Mesenchymal stem cell (in vitro differentiated cells and primary cell): ENCODE results near the gene TMEM231.
"Not testable (repeated sequence)": the region's sequence is repeated elsewhere in the genome, so short reads cannot be mapped to it uniquely, and the experiment has no call there.

Source experiments
- DNase-seq: peaks from one replicate; pipeline ENCODE4 v3.0.0-alpha.2; 2013
- H2AFZ ChIP-seq: one replicate; pipeline ENCODE4 v1.6.1; 2013; ENCODE audit warnings: low read depth, mild to moderate bottlenecking, control low read depth, inconsistent platforms, low read length, moderate library complexity
- H2AK5ac ChIP-seq: 2 replicates; pipeline ENCODE4 v1.6.1; 2013; ENCODE audit warnings: low read length, moderate library complexity, mild to moderate bottlenecking, inconsistent platforms; ENCODE audit not compliant: severe bottlenecking
- H2BK120ac ChIP-seq: one replicate; pipeline ENCODE4 v1.6.1; 2013; ENCODE audit warnings: low read depth, mild to moderate bottlenecking, inconsistent platforms, low read length, moderate library complexity
- H2BK12ac ChIP-seq, 2 experiments: one replicate each; pipeline ENCODE4 v1.6.1; 2013; ENCODE audit warnings: inconsistent platforms in 2 of 2, low read length in 2 of 2, mild to moderate bottlenecking in 2 of 2, moderate library complexity in 2 of 2, control low read depth in 1 of 2
- H2BK15ac ChIP-seq: one replicate; pipeline ENCODE4 v1.6.1; 2013; ENCODE audit warnings: mild to moderate bottlenecking, low read depth, inconsistent platforms; ENCODE audit not compliant: poor library complexity, severe bottlenecking
- H2BK5ac ChIP-seq: 2 replicates; pipeline ENCODE4 v1.6.1; 2013; ENCODE audit warnings: low read depth, mild to moderate bottlenecking, low read length, control low read depth, inconsistent platforms; ENCODE audit not compliant: poor library complexity, severe bottlenecking
- H3K14ac ChIP-seq, 2 experiments: one replicate each; pipeline ENCODE4 v1.6.1; 2013; ENCODE audit warnings: inconsistent platforms in 2 of 2, low read length in 2 of 2, control low read depth in 1 of 2, mild to moderate bottlenecking in 1 of 2, moderate library complexity in 1 of 2
- H3K18ac ChIP-seq, 2 experiments: one replicate each; pipeline ENCODE4 v1.6.1; 2013; ENCODE audit warnings: inconsistent platforms in 2 of 2, low read length in 2 of 2, control low read depth in 1 of 2, low read depth in 1 of 2, mild to moderate bottlenecking in 1 of 2
- H3K23ac ChIP-seq, 2 experiments: one replicate each; pipeline ENCODE4 v1.6.1; 2013; ENCODE audit warnings: inconsistent platforms in 2 of 2, low read length in 2 of 2, mild to moderate bottlenecking in 2 of 2, moderate library complexity in 2 of 2, control low read depth in 1 of 2
- H3K27ac ChIP-seq: 2 replicates; pipeline ENCODE4 v1.5.1; 2013; ENCODE audit warnings: mild to moderate bottlenecking, moderate library complexity, low read length, control low read depth, inconsistent platforms; ENCODE audit not compliant: poor library complexity, severe bottlenecking
- H3K27me3 ChIP-seq, 2 experiments: 2 replicates each; pipeline versions ENCODE4 v1.6.1 to v1.7.0; 2013; ENCODE audit warnings: low read length in 2 of 2, mild to moderate bottlenecking in 2 of 2, moderate library complexity in 2 of 2, control low read depth in 1 of 2, inconsistent platforms in 1 of 2; ENCODE audit not compliant: control insufficient read depth in 1 of 2, insufficient read depth in 1 of 2
- H3K36me3 ChIP-seq, 2 experiments: 2 replicates each; pipeline versions ENCODE4 v1.6.1 to v1.7.0; 2013; ENCODE audit warnings: low read length in 2 of 2, control low read depth in 1 of 2, inconsistent platforms in 1 of 2, low read depth in 1 of 2, mild to moderate bottlenecking in 1 of 2; ENCODE audit not compliant: insufficient read depth in 2 of 2, control insufficient read depth in 1 of 2
- H3K4ac ChIP-seq, 2 experiments: one replicate each; pipeline ENCODE4 v1.6.1; 2013; ENCODE audit warnings: inconsistent platforms in 2 of 2, low read length in 2 of 2, mild to moderate bottlenecking in 2 of 2, moderate library complexity in 2 of 2, control low read depth in 1 of 2, low read depth in 1 of 2
- H3K4me1 ChIP-seq: 2 replicates; pipeline ENCODE4 v1.6.1; 2013; ENCODE audit warnings: low read depth, low read length, control low read depth; ENCODE audit not compliant: control insufficient read depth, insufficient read depth
- H3K4me2 ChIP-seq: 2 replicates; pipeline ENCODE4 v1.6.1; 2013; ENCODE audit warnings: low read length, mild to moderate bottlenecking, inconsistent platforms; ENCODE audit not compliant: poor library complexity, severe bottlenecking
- H3K4me3 ChIP-seq, 2 experiments: 2 replicates each; pipeline versions ENCODE4 v1.5.1 to v1.7.0; 2013; ENCODE audit warnings: low read length in 2 of 2, mild to moderate bottlenecking in 2 of 2, control low read depth in 1 of 2, low read depth in 1 of 2; ENCODE audit not compliant: insufficient read depth in 1 of 2
- H3K79me1 ChIP-seq: replicated peaks from 2 replicates; pipeline ENCODE4 v1.6.1; 2013; ENCODE audit warnings: mild to moderate bottlenecking, control low read depth, low read length, inconsistent platforms; ENCODE audit not compliant: poor library complexity, severe bottlenecking
- H3K9ac ChIP-seq: 2 replicates; pipeline ENCODE4 v1.7.0; 2013; ENCODE audit warnings: mild to moderate bottlenecking, low read length, moderate library complexity
- H3K9me3 ChIP-seq: 2 replicates; pipeline ENCODE4 v1.7.0; 2013; ENCODE audit warnings: mild to moderate bottlenecking, low read length; ENCODE audit not compliant: control insufficient read depth
- H4K8ac ChIP-seq: one replicate; pipeline ENCODE4 v1.6.1; 2013; ENCODE audit warnings: inconsistent platforms, mild to moderate bottlenecking, low read length, moderate library complexity
- H4K91ac ChIP-seq: one replicate; pipeline ENCODE4 v1.6.1; 2013; ENCODE audit warnings: mild to moderate bottlenecking, low read length, inconsistent platforms
- WGBS: methylation state at CpG from one replicate; pipeline ENCODE4 v1.1.7; 2013; ENCODE audit warnings: mixed read lengths; 5-methylcytosine and 5-hydroxymethylcytosine counted together

TMEM231 gene

DNA sequence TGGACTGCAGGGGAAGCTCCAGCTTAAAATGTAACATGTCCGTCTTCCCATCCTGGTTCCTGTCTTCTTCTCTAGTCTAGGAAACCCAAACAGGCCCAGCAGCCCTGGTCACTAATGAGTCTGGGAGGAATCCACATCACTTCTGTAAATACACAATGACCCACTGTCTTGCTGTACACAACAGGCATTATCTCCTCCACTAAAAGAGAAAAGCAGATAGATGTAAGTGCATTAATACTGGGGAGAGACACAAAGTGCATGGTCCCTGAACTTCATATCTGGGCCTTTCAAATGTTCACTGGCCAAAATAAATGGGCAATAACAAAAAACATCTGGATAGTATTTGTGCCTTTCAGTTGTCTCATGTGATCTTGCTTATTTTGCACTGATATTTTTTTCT, 10.2 kb downstream of the TMEM231 start:
- not testable (repeated sequence) for H2BK15ac ChIP-seq, H3K14ac ChIP-seq, H3K4me2 ChIP-seq, H2BK120ac ChIP-seq, H2BK12ac ChIP-seq, H3K4ac ChIP-seq, H3K23ac ChIP-seq, H3K4me3 ChIP-seq, H4K91ac ChIP-seq, H3K4me1 ChIP-seq, H3K9ac ChIP-seq, H3K79me1 ChIP-seq, DNase-seq, H2BK5ac ChIP-seq, H2AFZ ChIP-seq, H3K18ac ChIP-seq, H3K27me3 ChIP-seq, H3K9me3 ChIP-seq, H4K8ac ChIP-seq, H2AK5ac ChIP-seq, H3K27ac ChIP-seq
- WGBS, result no CpG with 5 or more reads among the region's 1 CpG
- peaks cover 0 to 16% of the 10 kb centered on the region in 2 experiments for H3K36me3 ChIP-seq

- H3K4ac ChIP-seq, H3K4me3 ChIP-seq, H3K9ac ChIP-seq, DNase-seq, H2BK5ac ChIP-seq, H2BK12ac ChIP-seq, H4K91ac ChIP-seq, H3K27ac ChIP-seq, H4K8ac ChIP-seq, H3K14ac ChIP-seq, H3K23ac ChIP-seq, H3K79me1 ChIP-seq, H2AFZ ChIP-seq, H3K4me2 ChIP-seq, H3K4me1 ChIP-seq, H2BK15ac ChIP-seq, H3K18ac ChIP-seq, H2AK5ac ChIP-seq, H2BK120ac ChIP-seq, H3K9me3 ChIP-seq, H3K27me3 ChIP-seq: not testable (repeated sequence)
- WGBS, result 90% methylated on average over 8 of the region's 8 CpGs
- peaks cover 0 to 19% of the 10 kb centered on the region in 2 experiments for H3K36me3 ChIP-seq
These were observed 13.6 kb downstream of the TMEM231 start for GRCh38 chr16:75542462-75542861.

DNA sequence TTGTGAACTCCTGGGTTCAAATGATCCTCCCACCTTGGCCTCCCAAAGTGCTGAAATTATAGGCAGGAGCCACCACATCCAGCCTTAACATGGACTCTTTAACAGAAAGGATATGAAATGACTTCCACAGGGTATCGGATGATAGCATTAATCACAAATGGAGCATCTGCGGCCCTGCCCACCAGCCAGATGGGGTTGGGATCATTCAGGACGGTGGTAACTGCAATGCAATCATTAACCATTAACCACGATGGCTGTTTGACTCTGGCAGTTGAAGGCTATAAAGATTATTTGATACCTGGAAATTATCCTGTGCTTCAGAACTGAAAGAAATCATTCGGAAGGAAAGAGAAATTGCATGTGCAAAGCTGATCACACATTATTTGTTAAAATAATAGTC, 14.8 kb downstream of the TMEM231 start:
- Histone ChIP-seq H3K36me3 (peaks cover 0 to 19% of the 10 kb centered on the region in 2 experiments), H3K9me3 (no peaks in the 10 kb centered on the region), H3K14ac (no peak overlapping the region), H3K4me1 (no peaks in the 10 kb centered on the region), H3K9ac (no peak overlapping the region), H3K79me1 (no peaks in the 10 kb centered on the region), H3K4ac (no peak overlapping the region), H3K23ac (peak overlapping the region in 1 of 2 experiments; percentile 64), H3K4me2 (no peak overlapping the region), H4K8ac (no peak overlapping the region), H4K91ac (no peak overlapping the region), H2AK5ac (no peak overlapping the region), H3K27me3 (no peaks in the 10 kb centered on the region), H2BK5ac (no peak overlapping the region), H3K27ac (no peak overlapping the region), H2BK12ac (no peak overlapping the region), H2BK15ac (no peak overlapping the region), H3K4me3 (no peak overlapping the region), H2BK120ac (no peak overlapping the region), H2AFZ (no peak overlapping the region), H3K18ac (no peak overlapping the region)
- no peak for DNase-seq
- WGBS, result 93% methylated on average over 4 of the region's 5 CpGs

GRCh38 chr16:75538882-75539565, 17.0 kb downstream of the TMEM231 start:
- not testable (repeated sequence) for H2BK5ac ChIP-seq, H3K27me3 ChIP-seq, H4K91ac ChIP-seq, H3K27ac ChIP-seq, H4K8ac ChIP-seq, H3K4me2 ChIP-seq, H3K14ac ChIP-seq, H3K36me3 ChIP-seq, H3K9ac ChIP-seq, H2AK5ac ChIP-seq, H3K18ac ChIP-seq, H2BK120ac ChIP-seq, H2BK12ac ChIP-seq, H3K4me1 ChIP-seq, DNase-seq, H2BK15ac ChIP-seq, H3K79me1 ChIP-seq, H3K4ac ChIP-seq, H3K23ac ChIP-seq, H3K4me3 ChIP-seq, H2AFZ ChIP-seq, H3K9me3 ChIP-seq
- WGBS, result 97% methylated on average over 5 of the region's 10 CpGs
